ENCODE measurements around the gene RIPOR1.

DNA sequence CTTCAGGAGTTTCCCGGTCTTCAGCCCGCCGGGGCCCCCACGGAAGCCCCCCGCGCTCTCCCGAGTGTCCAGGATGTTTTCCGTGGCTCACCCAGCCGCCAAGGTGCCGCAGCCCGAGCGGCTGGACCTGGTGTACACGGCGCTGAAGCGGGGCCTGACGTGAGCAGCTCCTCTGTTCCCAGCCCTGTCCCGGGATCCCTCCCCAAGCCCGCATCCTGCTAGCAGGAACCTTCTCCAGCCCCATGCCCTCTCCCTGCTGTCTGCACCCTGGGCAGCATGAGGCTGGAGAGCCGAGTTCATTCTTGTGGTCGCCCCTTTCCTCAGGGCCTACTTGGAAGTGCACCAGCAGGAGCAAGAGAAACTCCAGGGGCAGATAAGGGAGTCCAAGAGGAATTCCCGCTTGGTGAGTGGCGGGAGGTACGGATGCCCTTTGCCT lies 10.1 kb downstream of the RIPOR1 start:
- TF ChIP-seq, protein P1, sequence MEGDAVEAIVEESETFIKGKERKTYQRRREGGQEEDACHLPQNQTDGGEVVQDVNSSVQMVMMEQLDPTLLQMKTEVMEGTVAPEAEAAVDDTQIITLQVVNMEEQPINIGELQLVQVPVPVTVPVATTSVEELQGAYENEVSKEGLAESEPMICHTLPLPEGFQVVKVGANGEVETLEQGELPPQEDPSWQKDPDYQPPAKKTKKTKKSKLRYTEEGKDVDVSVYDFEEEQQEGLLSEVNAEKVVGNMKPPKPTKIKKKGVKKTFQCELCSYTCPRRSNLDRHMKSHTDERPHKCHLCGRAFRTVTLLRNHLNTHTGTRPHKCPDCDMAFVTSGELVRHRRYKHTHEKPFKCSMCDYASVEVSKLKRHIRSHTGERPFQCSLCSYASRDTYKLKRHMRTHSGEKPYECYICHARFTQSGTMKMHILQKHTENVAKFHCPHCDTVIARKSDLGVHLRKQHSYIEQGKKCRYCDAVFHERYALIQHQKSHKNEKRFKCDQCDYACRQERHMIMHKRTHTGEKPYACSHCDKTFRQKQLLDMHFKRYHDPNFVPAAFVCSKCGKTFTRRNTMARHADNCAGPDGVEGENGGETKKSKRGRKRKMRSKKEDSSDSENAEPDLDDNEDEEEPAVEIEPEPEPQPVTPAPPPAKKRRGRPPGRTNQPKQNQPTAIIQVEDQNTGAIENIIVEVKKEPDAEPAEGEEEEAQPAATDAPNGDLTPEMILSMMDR (IDR thresholded peaks at IDR 0.05; ENCODE audit: insufficient read depth, low read length) = no peak
- TF ChIP-seq SPI1 (IDR thresholded peaks at IDR 0.05; ENCODE audit: borderline replicate concordance, low read depth) (no peak), POLR2AphosphoS5 (IDR thresholded peaks at IDR 0.05; ENCODE audit: low read depth) (no peak)
- TF ChIP-seq, protein P2, sequence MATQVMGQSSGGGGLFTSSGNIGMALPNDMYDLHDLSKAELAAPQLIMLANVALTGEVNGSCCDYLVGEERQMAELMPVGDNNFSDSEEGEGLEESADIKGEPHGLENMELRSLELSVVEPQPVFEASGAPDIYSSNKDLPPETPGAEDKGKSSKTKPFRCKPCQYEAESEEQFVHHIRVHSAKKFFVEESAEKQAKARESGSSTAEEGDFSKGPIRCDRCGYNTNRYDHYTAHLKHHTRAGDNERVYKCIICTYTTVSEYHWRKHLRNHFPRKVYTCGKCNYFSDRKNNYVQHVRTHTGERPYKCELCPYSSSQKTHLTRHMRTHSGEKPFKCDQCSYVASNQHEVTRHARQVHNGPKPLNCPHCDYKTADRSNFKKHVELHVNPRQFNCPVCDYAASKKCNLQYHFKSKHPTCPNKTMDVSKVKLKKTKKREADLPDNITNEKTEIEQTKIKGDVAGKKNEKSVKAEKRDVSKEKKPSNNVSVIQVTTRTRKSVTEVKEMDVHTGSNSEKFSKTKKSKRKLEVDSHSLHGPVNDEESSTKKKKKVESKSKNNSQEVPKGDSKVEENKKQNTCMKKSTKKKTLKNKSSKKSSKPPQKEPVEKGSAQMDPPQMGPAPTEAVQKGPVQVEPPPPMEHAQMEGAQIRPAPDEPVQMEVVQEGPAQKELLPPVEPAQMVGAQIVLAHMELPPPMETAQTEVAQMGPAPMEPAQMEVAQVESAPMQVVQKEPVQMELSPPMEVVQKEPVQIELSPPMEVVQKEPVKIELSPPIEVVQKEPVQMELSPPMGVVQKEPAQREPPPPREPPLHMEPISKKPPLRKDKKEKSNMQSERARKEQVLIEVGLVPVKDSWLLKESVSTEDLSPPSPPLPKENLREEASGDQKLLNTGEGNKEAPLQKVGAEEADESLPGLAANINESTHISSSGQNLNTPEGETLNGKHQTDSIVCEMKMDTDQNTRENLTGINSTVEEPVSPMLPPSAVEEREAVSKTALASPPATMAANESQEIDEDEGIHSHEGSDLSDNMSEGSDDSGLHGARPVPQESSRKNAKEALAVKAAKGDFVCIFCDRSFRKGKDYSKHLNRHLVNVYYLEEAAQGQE (IDR thresholded peaks at IDR 0.05; ENCODE audit: insufficient replicate concordance, low read depth) = no peak
